Tongue (tissue), 2 donors: ENCODE measurements around the gene NR4A2. TPM values are rescaled to one million over a fixed set of nuclear protein-coding genes. Genes with fewer than 3 reads are reported as not detected.
A peak's percentile ranks its signal among the peaks of the same experiment; 100 is the strongest.
"Not testable (repeated sequence)": the region's sequence is repeated elsewhere in the genome, so short reads cannot be mapped to it uniquely, and the experiment has no call there.

Experiments used
- DNase-seq: peaks from one replicate; pipeline ENCODE4 v3.0.0-alpha.2; 2015
- total RNA-seq: library from RNA; depleted of rRNA; stranded (reverse); fragments of >200 nt; gene quantifications from one replicate; pipeline ENCODE4 v1.2.3, GENCODE V29; 2014

The NR4A2 gene
- total RNA-seq, 1 donor from 2014 or later: 4.3 TPM

DNA sequence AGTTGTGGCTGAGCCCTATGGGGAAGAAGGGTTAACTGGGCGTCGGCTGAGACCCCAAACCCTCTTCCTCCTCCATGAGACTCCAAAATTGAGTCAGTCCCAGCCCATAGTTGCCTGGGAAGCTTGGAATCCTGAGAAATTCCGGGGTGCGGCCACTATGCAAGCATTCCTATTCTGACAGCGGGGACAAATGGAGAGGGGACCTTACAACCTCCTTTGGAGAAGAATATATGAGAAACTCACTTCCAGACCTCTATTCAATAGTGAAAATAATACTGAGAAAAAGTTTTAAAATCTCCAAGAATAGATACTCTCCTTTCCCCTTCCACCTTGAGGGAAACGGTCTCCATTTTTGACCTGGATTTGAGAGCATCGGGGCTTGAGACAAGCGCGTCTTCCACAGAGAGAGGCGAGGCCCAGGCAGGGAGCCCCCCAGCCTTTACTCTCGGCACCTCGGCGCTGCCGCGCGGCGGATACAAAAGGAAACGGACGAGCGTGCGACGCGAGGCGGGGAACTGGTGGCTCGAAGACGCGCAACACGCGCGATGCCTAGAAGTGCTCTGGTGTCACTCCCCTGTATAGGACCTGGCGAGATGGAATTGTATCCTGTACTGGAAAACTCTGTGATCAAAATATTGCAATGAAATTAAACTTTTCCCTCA, 11.1 kb downstream of the NR4A2 start:
- peak; percentile 55 for DNase-seq

- no peak for DNase-seq
Observed at GRCh38 chr2:156320486-156321098, 11.9 kb downstream of the NR4A2 start.

DNA sequence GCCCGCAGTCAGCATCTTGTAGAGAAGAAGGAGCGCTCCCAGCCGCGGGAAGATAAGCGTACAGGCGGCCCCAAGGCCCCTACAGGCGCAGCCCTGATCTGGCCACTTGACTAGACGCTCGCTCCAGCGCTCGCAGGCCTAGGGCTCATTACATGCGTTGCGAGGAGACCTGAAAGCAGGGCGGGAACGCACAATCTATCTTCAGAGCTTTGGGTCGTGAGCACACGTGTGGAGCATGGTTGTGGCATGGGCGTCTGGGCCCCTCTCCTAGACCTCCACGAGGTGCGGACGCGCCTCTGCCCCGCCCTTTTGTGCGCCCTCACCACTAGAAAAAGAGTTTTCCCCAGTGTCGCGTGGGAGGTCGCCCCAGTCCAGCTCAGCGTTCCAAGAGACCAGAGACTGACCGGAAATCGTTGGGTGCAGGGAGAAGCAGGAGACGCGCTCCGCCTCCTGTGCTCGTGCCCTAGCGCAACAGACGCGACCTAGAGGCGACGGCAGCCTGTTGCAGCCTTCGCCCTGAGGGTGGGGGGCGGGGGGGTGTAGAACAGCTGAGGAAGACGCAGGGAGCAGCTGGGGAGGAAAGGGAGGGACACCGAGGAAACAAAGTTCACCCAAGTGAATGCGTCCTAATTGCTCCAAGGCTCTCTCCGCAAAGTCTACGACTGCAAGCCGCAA, 12.6 kb downstream of the NR4A2 start:
- DNase-seq: peak; percentile 60

DNA sequence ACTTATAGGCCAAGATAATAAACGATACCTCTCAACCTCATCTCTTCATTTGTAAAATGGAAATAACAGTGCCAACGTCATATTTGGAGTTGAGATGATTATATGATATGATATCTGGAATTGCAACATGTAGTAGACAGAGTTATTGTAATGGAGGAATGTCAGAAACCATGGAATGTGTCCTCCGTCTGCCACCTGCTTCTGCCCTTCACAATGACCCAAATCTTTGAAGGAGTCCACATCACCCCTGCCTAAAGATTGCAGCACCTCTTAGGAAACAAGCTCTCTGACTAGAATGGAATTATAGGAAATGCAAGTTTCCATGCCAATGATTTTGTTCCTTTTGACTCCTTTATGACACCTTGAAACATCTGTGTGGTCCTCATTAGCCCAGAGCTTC, 14.9 kb downstream of the NR4A2 start:
- no peak for DNase-seq

- no peak for DNase-seq
Observed at GRCh38 chr2:156311976-156312375, 20.5 kb downstream of the NR4A2 start.

DNA sequence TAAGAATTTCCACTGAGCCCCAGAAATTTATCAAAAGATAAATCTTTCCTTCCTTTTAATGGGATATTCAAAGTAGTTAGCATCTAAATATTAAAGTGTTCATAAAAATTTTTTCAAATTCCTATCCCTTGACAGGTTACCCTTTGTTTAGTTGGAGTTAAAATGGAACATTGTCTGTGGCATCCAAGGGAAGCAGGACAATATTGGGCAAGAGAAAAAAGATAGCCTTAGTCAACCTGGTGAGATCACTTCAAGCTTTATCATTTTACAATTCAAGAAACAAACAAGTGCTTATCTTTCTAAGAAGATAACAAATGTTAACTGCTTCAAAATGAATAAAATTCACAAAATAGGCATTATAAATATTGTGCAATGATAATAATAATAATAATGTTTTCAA, 21.7 kb downstream of the NR4A2 start:
- no peak for DNase-seq

- DNase-seq: no peak
Observed at GRCh38 chr2:156309917-156310316, 22.6 kb downstream of the NR4A2 start.

DNA sequence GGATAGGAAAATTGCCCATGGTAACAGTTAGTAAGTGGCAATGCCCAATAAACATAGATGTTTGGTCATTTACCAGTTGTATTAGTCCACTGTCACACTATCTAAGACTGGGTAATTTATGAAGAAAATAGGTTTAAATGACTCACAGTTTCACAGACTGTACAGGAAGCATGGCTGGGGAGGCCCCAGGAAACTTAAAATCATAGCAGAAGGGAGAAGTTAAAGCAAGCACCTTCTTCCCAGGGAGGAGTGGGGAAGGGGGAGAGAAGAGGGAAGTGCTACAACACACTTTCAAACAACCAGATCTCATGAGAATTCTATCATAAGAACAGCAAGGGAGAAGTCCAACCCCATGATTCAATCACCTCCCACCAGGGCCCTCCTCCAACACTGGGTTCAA, 23.4 kb downstream of the NR4A2 start:
- no peak for DNase-seq

GRCh38 chr2:156306821-156307220, 25.7 kb downstream of the NR4A2 start:
- no peak for DNase-seq

- DNase-seq: no peak
Observed at GRCh38 chr2:156305121-156305520, 27.4 kb downstream of the NR4A2 start.

- DNase-seq: no peak
Observed at GRCh38 chr2:156300337-156300736, 32.2 kb downstream of the NR4A2 start.

DNA sequence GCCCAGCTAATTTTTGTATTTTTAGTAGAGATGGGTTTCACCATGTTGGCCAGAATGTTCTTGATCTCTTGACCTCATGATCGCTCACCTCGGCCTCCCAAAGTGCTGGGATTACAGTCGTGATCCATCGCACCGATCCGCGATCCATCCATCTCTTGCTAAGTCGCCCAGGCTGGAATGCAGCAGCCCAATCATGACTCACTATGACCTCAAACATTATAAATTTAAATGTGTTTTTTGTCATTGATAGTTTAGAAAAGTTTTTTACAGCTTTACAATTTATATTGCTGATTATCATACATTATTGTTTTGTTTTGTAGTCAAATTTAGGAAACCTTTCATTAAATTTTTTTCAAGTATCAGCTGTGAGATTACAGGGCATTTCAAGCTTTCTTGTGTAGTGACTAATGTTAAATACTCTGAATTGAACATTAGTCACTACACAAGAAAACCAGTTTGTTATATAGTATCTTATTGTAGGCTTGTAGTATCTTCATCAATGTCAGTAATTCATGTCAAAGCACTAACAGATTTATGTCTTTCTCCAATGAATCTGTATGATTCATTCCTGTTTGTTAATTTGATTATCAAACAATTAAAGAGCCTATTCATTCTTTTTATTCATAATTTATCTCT, 37.5 kb downstream of the NR4A2 start:
- DNase-seq: no peak

DNA sequence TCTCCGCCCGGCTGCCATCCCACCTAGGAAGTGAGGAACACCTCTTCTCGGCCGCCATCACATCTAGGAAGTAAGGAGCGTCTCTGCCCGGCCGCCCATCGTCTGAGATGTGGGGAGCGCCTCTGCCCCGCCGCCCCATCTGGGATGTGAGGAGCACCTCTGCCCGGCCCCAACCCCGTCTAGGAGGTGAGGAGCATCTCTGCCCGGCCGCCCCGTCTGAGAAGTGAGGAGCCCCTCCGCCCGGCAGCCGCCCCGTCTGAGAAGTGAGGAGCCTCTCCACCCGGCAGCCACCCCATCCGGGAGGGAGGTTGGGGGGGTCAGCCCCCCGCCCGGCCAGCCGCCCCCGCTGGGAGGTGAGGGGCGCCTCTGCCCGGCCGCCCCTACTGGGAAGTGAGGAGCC, 39.1 kb downstream of the NR4A2 start:
- DNase-seq: not testable (repeated sequence)

GRCh38 chr2:156279446-156280150, 52.9 kb downstream of the NR4A2 start:
- DNase-seq: no peak

Other genes starting within 250 kb of the NR4A2 start
- gene GPD2, start 103.7 kb upstream of the NR4A2 start, total RNA-seq: 82.4 TPM